Karpas-422 (cell line): ENCODE measurements around the gene FZD8. TPM values are rescaled to one million over a fixed set of nuclear protein-coding genes. Genes with fewer than 3 reads are reported as not detected.
A peak's percentile ranks its signal among the peaks of the same experiment; 100 is the strongest.

Experiments
- DNase-seq: peaks from one replicate; pipeline ENCODE4 v3.0.0-alpha.2; 2015
- H2AFZ ChIP-seq: fragments of 200-600 bp; sonication (generic); 2 replicates; pipeline ENCODE4 v1.6.1; 2014; ENCODE audit warnings: antibody characterized with exemption, low read length, mixed read lengths
- H3K27ac ChIP-seq: fragments of 200-600 bp; sonication (generic); 2 replicates; pipeline ENCODE4 v1.5.1; 2014; ENCODE audit warnings: mild to moderate bottlenecking, low read length, moderate library complexity
- H3K27me3 ChIP-seq: fragments of 200-600 bp; sonication (generic); 2 replicates; pipeline ENCODE4 v1.6.1; 2014; ENCODE audit warnings: low read length, mixed read lengths
- H3K36me3 ChIP-seq: fragments of 200-600 bp; sonication (generic); 2 replicates; pipeline ENCODE4 v1.6.1; 2014; ENCODE audit warnings: low read length, mixed read lengths; ENCODE audit not compliant: insufficient read depth
- H3K4me1 ChIP-seq: fragments of 200-600 bp; sonication (generic); 2 replicates; pipeline ENCODE4 v1.6.1; 2014; ENCODE audit warnings: mild to moderate bottlenecking, low read length, mixed read lengths
- H3K4me2 ChIP-seq: fragments of 200-600 bp; sonication (generic); 2 replicates; pipeline ENCODE4 v1.6.1; 2014; ENCODE audit warnings: low read length, low read depth, mild to moderate bottlenecking; ENCODE audit not compliant: poor library complexity, severe bottlenecking
- H3K4me3 ChIP-seq: fragments of 200-600 bp; sonication (generic); 2 replicates; pipeline ENCODE4 v1.5.1; 2014; ENCODE audit warnings: mild to moderate bottlenecking, antibody characterized with exemption, low read length, mixed read lengths
- H3K79me2 ChIP-seq: fragments of 200-600 bp; sonication (generic); 2 replicates; pipeline ENCODE4 v1.6.1; 2014; ENCODE audit warnings: mild to moderate bottlenecking, low read length, mixed read lengths
- H3K9ac ChIP-seq: fragments of 200-600 bp; sonication (generic); 2 replicates; pipeline ENCODE4 v1.6.0; 2014; ENCODE audit warnings: low read length
- H3K9me2 ChIP-seq: fragments of 200-600 bp; sonication (generic), shearing (Covaris generic); replicated peaks from 2 replicates; pipeline ENCODE4 v1.6.0; 2014; ENCODE audit warnings: mild to moderate bottlenecking, low read length, moderate library complexity; ENCODE audit not compliant: insufficient read depth
- H3K9me3 ChIP-seq: fragments of 300-700, 200-600 bp; sonication (generic); 2 replicates; pipeline ENCODE4 v1.6.1; 2014; ENCODE audit warnings: low read length, mixed read lengths
- H4K20me1 ChIP-seq: fragments of 200-600 bp; sonication (generic); 2 replicates; pipeline ENCODE4 v1.6.1; 2014; ENCODE audit warnings: mild to moderate bottlenecking, antibody characterized with exemption, low read length, low read depth; ENCODE audit not compliant: insufficient read depth
- total RNA-seq: library from RNA; depleted of rRNA; stranded (reverse); fragments of >200 nt; shearing (Covaris generic); gene quantifications from 2 replicates; pipeline ENCODE4 v1.2.3, GENCODE V29; 2014; ENCODE audit warnings: low replicate concordance

Gene FZD8
- total RNA-seq, 1 experiment from 2014 or later = 0.52 TPM

DNA sequence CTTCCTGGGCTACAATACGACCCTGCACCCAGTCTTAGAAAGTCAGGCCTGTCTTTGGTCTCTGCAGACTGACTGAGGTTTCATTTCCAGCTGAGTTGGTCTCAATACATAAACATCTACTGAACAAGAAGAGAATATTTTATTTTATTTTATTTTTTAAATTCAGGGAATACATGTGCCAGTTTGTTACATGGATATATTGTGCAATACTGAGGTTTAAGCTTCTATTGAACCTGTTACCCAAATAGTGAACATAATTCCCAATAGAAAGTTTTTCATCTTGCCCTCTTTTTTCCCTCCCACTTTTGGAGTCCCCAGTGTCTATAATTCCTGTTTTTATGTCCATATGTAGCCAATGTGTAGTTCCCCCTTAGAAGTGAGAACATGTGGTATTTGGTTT lies 10.7 kb downstream of the FZD8 start:
- Histone ChIP-seq H4K20me1 (no peaks in the 10 kb centered on the region), H3K4me2 (no peak overlapping the region), H3K9ac (no peak overlapping the region), H3K4me3 (no peak overlapping the region), H3K27me3 (no peaks in the 10 kb centered on the region), H3K79me2 (no peaks in the 10 kb centered on the region), H3K9me3 (no peaks in the 10 kb centered on the region), H3K9me2 (no peaks in the 10 kb centered on the region), H3K27ac (no peak overlapping the region), H3K36me3 (no peaks in the 10 kb centered on the region), H2AFZ (no peak overlapping the region), H3K4me1 (no peaks in the 10 kb centered on the region)
- no peak for DNase-seq

- Histone ChIP-seq H2AFZ (no peak overlapping the region), H3K27me3 (no peaks in the 10 kb centered on the region), H4K20me1 (no peaks in the 10 kb centered on the region), H3K36me3 (no peaks in the 10 kb centered on the region), H3K9me3 (no peaks in the 10 kb centered on the region), H3K79me2 (no peaks in the 10 kb centered on the region), H3K27ac (no peak overlapping the region), H3K4me3 (no peak overlapping the region), H3K9ac (no peak overlapping the region), H3K4me2 (no peak overlapping the region), H3K9me2 (no peaks in the 10 kb centered on the region), H3K4me1 (no peaks in the 10 kb centered on the region)
- no peak for DNase-seq
These were observed 15.1 kb downstream of the FZD8 start for GRCh38 chr10:35626971-35627507.

GRCh38 chr10:35614312-35614711 lies 27.8 kb downstream of the FZD8 start:
- Histone ChIP-seq H3K9me2 (no peaks in the 10 kb centered on the region), H2AFZ (no peak overlapping the region), H3K27ac (no peak overlapping the region), H3K27me3 (no peaks in the 10 kb centered on the region), H3K4me2 (no peak overlapping the region), H3K79me2 (no peaks in the 10 kb centered on the region), H3K9ac (no peak overlapping the region), H3K4me1 (no peaks in the 10 kb centered on the region; the same call in 1 of the 2 replicates), H3K36me3 (no peaks in the 10 kb centered on the region), H3K9me3 (no peaks in the 10 kb centered on the region), H3K4me3 (no peak overlapping the region), H4K20me1 (no peaks in the 10 kb centered on the region)
- DNase-seq = no peak

GRCh38 chr10:35613597-35614226 lies 28.4 kb downstream of the FZD8 start:
- Histone ChIP-seq H3K4me3 (no peak overlapping the region), H3K27ac (no peak overlapping the region), H3K27me3 (no peaks in the 10 kb centered on the region), H3K9me2 (no peaks in the 10 kb centered on the region), H4K20me1 (no peaks in the 10 kb centered on the region), H3K4me2 (no peak overlapping the region), H3K79me2 (no peaks in the 10 kb centered on the region), H2AFZ (no peak overlapping the region), H3K4me1 (no peaks in the 10 kb centered on the region; the same call in 1 of the 2 replicates), H3K9me3 (no peaks in the 10 kb centered on the region), H3K9ac (no peak overlapping the region), H3K36me3 (no peaks in the 10 kb centered on the region)
- peak; percentile 56 for DNase-seq

GRCh38 chr10:35613107-35613440 lies 29.0 kb downstream of the FZD8 start:
- Histone ChIP-seq H3K27me3 (no peaks in the 10 kb centered on the region), H3K36me3 (no peaks in the 10 kb centered on the region), H3K4me2 (no peak overlapping the region), H3K27ac (no peak overlapping the region), H3K79me2 (no peaks in the 10 kb centered on the region), H3K9me2 (no peaks in the 10 kb centered on the region), H2AFZ (no peak overlapping the region), H3K9me3 (no peaks in the 10 kb centered on the region), H4K20me1 (no peaks in the 10 kb centered on the region), H3K9ac (no peak overlapping the region), H3K4me3 (no peak overlapping the region), H3K4me1 (no peaks in the 10 kb centered on the region; the same call in 1 of the 2 replicates)
- DNase-seq = no peak

DNA sequence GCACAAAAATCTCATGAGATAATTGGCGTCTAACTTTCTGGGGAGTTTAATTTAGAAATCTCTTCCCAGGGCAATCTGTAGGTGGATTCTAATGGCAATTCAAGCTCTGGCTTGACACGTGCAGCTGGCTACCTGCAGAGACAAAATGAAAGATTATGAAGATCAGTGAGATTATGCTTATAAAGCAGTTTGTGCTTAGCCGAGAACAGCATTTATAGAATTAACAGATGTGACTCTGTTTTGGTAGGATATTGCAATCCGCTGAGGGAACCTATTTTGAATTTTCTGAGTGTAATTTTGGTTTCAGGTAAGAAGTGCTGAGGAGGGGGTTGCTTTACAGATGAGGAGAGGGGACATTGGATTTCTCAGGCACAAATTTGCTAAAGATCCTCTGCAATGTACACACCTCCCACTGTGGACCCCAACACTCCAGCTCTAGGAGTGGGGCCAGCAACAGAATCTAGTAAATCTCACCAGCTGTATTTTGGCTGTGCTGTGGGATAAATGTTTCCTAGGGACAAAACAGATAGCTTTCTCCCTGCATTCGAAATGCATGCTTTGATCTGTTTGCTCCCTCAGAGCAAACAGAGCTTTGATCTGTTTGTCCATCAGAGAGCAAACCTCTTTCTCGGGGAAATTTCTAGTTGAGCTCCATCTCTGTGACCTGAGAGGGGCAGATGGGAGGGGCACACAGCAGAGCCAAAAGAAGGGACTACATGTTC lies 29.6 kb downstream of the FZD8 start:
- Histone ChIP-seq H2AFZ (no peak overlapping the region), H3K27me3 (no peaks in the 10 kb centered on the region), H3K9me3 (no peaks in the 10 kb centered on the region), H3K4me2 (no peak overlapping the region), H3K9ac (no peak overlapping the region), H3K36me3 (no peaks in the 10 kb centered on the region), H4K20me1 (no peaks in the 10 kb centered on the region), H3K9me2 (no peaks in the 10 kb centered on the region), H3K4me3 (no peak overlapping the region), H3K4me1 (no peaks in the 10 kb centered on the region; the same call in 1 of the 2 replicates), H3K27ac (peak overlapping the region; percentile 23; the same call in 1 of the 2 replicates), H3K79me2 (no peaks in the 10 kb centered on the region)
- no peak for DNase-seq

DNA sequence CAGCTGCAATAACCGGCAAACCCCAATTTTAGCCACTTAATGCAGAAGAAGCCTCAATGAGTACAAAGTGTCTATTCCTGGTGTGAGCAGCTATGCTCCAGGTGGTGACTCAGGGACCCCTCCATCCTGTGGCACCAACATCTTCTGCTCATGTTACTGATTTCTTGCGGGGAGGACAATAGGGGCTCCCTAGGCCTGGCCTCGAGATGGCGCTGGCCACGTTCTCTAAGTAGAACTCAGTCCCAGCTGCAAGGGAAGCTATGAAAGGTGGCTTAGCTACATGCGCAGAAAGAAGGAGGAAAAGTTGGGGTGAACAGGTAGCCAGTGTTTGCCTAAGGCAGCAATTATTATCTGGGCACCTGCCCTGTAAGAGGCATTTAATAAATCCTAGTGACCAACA lies 30.3 kb downstream of the FZD8 start:
- DNase-seq = peak; percentile 45
- Histone ChIP-seq H3K4me2 (no peak overlapping the region), H3K9me3 (no peaks in the 10 kb centered on the region), H3K27me3 (no peaks in the 10 kb centered on the region), H3K79me2 (no peaks in the 10 kb centered on the region), H4K20me1 (no peaks in the 10 kb centered on the region), H3K27ac (peak overlapping the region; percentile 23; the same call in 1 of the 2 replicates), H2AFZ (no peak overlapping the region), H3K4me3 (no peak overlapping the region), H3K9ac (no peak overlapping the region), H3K36me3 (no peaks in the 10 kb centered on the region), H3K4me1 (no peaks in the 10 kb centered on the region; the same call in 1 of the 2 replicates), H3K9me2 (no peaks in the 10 kb centered on the region)

DNA sequence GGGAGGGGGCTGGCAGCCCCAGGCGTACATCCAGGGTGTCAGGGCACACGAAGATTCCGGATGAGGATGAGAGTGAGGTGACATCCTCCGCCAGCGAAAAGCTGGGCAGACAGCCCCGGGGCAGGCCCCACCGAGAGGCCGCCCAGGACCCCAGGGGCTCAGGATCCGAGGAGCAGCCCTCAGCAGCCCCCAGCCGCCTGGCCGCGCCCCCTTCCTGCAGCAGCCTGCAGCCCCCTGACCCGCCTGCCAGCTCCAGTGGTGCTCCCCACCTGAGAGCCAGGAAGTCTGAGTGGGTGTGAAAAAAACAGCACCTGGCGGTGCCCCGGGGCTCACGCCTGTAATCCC lies 33.8 kb downstream of the FZD8 start:
- no peak for DNase-seq
- Histone ChIP-seq H3K79me2 (no peaks in the 10 kb centered on the region), H4K20me1 (no peaks in the 10 kb centered on the region), H3K4me3 (no peak overlapping the region), H3K4me2 (no peak overlapping the region), H2AFZ (no peak overlapping the region), H3K9me2 (no peaks in the 10 kb centered on the region), H3K4me1 (peaks cover 8% of the 10 kb centered on the region), H3K27me3 (no peaks in the 10 kb centered on the region), H3K9me3 (no peaks in the 10 kb centered on the region), H3K36me3 (no peaks in the 10 kb centered on the region), H3K27ac (no peak overlapping the region), H3K9ac (no peak overlapping the region)
